ENCODE measurements around the gene ERCC6L. TPM values are rescaled to one million over a fixed set of nuclear protein-coding genes. Genes with fewer than 3 reads are reported as not detected.

Gene ERCC6L
- total RNA-seq, 4 donors from 2014 or later, result under 0.01 to 0.21 TPM; not detected in 2

- Histone ChIP-seq H3K4me3 (no peak overlapping the region), H3K27me3 (peaks cover 0 to 5% of the 10 kb centered on the region in 2 donors), H3K36me3 (peaks cover 0 to 53% (median 0%) of the 10 kb centered on the region in 3 donors), H3K9me3 (no peaks in the 10 kb centered on the region), H3K4me1 (peaks cover 5 to 21% (median 11%) of the 10 kb centered on the region in 4 donors), H3K27ac (no peak overlapping the region)
- DNase-seq (ENCODE audit: low spot score in 2 of 2), result no peak
- TF ChIP-seq POLR2A (IDR thresholded peaks at IDR 0.05) (no peak), EP300 (IDR thresholded peaks at IDR 0.05) (no peak), CTCF (IDR thresholded peaks at IDR 0.05) (no peak)
- 72 to 81% methylated on average over 5 of the region's 5 CpGs for WGBS, 2 donors
Measured at GRCh38 chrX:72274526-72274925, 35.7 kb upstream of the ERCC6L start.

GRCh38 chrX:72273718-72274117 is 34.9 kb upstream of the ERCC6L start:
- DNase-seq (ENCODE audit: low spot score in 2 of 2), result no peak
- no peak for TF ChIP-seq EP300 (IDR thresholded peaks at IDR 0.05)
- no peak for TF ChIP-seq CTCF (IDR thresholded peaks at IDR 0.05)
- TF ChIP-seq POLR2A (IDR thresholded peaks at IDR 0.05), result no peak
- Histone ChIP-seq H3K4me1 (peaks cover 5 to 21% (median 11%) of the 10 kb centered on the region in 4 donors), H3K9me3 (no peaks in the 10 kb centered on the region), H3K4me3 (no peak overlapping the region), H3K36me3 (peaks cover 0 to 61% (median 0%) of the 10 kb centered on the region in 3 donors), H3K27me3 (peaks cover 0 to 5% of the 10 kb centered on the region in 2 donors), H3K27ac (no peak overlapping the region)
- WGBS, 2 donors, result 91% methylated on average over 3 to 6 of the region's 6 CpGs

GRCh38 chrX:72272868-72273267 is 34.0 kb upstream of the ERCC6L start:
- Histone ChIP-seq H3K4me3 (no peak overlapping the region), H3K27me3 (peaks cover 0 to 1% of the 10 kb centered on the region in 2 donors), H3K36me3 (peaks cover 0 to 69% (median 0%) of the 10 kb centered on the region in 3 donors), H3K27ac (no peak overlapping the region), H3K9me3 (no peaks in the 10 kb centered on the region), H3K4me1 (peaks cover 5 to 21% (median 11%) of the 10 kb centered on the region in 4 donors)
- no peak for TF ChIP-seq EP300 (IDR thresholded peaks at IDR 0.05)
- no peak for TF ChIP-seq POLR2A (IDR thresholded peaks at IDR 0.05)
- TF ChIP-seq CTCF (IDR thresholded peaks at IDR 0.05), result no peak
- DNase-seq (ENCODE audit: low spot score in 2 of 2), result no peak
- WGBS, 2 donors, result 78 to 89% methylated on average over 3 of the region's 3 CpGs

GRCh38 chrX:72271812-72272211 is 33.0 kb upstream of the ERCC6L start:
- no peak for TF ChIP-seq POLR2A (IDR thresholded peaks at IDR 0.05)
- H3K4me3 ChIP-seq, result no peak overlapping the region
- no peaks in the 10 kb centered on the region for H3K27me3 ChIP-seq
- no peak for DNase-seq (ENCODE audit: low spot score in 2 of 2)
- WGBS, 2 donors, result 80 to 88% methylated on average over 3 of the region's 3 CpGs
- H3K4me1 ChIP-seq, result peaks cover 5 to 21% (median 11%) of the 10 kb centered on the region in 4 donors
- H3K36me3 ChIP-seq, result peaks cover 0 to 80% (median 0%) of the 10 kb centered on the region in 3 donors
- no peaks in the 10 kb centered on the region for H3K9me3 ChIP-seq
- H3K27ac ChIP-seq, result no peak overlapping the region

GRCh38 chrX:72271091-72271788 is 32.4 kb upstream of the ERCC6L start:
- no peak overlapping the region for H3K27ac ChIP-seq
- WGBS, 2 donors, result 60 to 64% methylated on average over 3 of the region's 3 CpGs
- H3K36me3 ChIP-seq, result peaks cover 0 to 85% (median 0%) of the 10 kb centered on the region in 3 donors

More at GRCh38 chrX:72271091-72271788, 32.4 kb upstream of the ERCC6L start:
- no peaks in the 10 kb centered on the region for H3K9me3 ChIP-seq
- no peak overlapping the region for H3K4me3 ChIP-seq
- peaks cover 5 to 21% (median 11%) of the 10 kb centered on the region in 4 donors for H3K4me1 ChIP-seq
- TF ChIP-seq EP300 (IDR thresholded peaks at IDR 0.05) (no peak), CTCF (IDR thresholded peaks at IDR 0.05) (no peak), POLR2A (IDR thresholded peaks at IDR 0.05) (no peak)
- DNase-seq (ENCODE audit: low spot score in 2 of 2), result no peak
- no peaks in the 10 kb centered on the region for H3K27me3 ChIP-seq
